Measurements from ENCODE around the gene CTNND2. TPM values are rescaled to one million over a fixed set of nuclear protein-coding genes. Genes with fewer than 3 reads are reported as not detected.

CTNND2 gene
- total RNA-seq, 1 experiment from 2014 or later = 7.0 TPM

DNA sequence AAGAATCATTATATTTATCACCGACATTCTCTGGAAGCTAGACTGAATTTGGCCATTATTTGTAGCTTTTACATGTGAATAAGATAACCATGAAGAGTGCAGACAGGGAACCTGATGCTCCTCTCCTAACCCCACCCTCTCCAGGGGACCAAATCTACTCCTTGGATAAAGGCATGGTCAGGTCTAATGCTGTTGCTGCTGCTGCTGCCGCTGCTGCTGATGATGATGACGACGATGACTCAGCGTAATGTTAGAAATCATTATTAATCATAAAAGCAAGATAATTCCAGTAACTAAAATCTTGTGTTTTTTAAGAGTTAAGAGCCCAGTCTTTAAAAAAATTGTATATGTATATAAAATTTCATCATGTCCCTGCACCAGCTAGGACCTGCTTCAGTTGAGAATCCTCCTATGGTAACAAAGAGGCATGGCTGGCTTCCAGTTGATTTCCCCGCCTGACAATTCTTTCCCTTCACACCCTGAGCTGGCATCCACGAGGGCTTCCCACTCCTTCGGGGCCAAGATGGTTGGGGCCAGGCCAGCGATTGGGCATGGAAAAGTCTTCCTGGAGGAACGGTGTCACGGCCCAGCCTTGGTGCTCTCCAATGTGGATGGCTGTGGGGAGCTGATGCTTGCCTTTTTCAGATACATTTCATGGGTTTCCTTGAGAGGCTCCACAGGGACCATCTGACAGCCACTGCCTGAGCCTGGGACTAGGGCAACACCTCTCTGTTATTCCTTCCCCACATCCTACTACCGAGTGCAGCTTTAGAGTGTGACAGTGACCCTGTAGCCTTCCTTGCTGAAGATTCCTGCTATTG lies 400.0 kb downstream of the CTNND2 start:
- Histone ChIP-seq H3K18ac (ENCODE audit: insufficient read length, low read depth, low read length) (no peak overlapping the region), H3K14ac (ENCODE audit: insufficient read depth, low read length) (no peak overlapping the region), H4K20me1 (ENCODE audit: control insufficient read depth, insufficient read depth, insufficient read length) (no peaks in the 10 kb centered on the region), H3K27me3 (ENCODE audit: insufficient read depth, low read length) (no peaks in the 10 kb centered on the region), H3K4me1 (ENCODE audit: insufficient read depth, low read length) (no peaks in the 10 kb centered on the region), H3K79me2 (ENCODE audit: insufficient read depth, low read length) (no peaks in the 10 kb centered on the region), H2BK12ac (ENCODE audit: insufficient read length, low read depth, low read length) (no peak overlapping the region), H4K5ac (ENCODE audit: insufficient read length, low read depth, low read length) (no peak overlapping the region), H2AK5ac (ENCODE audit: insufficient read length, low read length) (no peak overlapping the region), H3K27ac (ENCODE audit: insufficient read length, low read depth, low read length) (no peak overlapping the region), H3K23ac (ENCODE audit: insufficient read length, low read depth, low read length) (no peak overlapping the region), H2AFZ (ENCODE audit: low read length) (no peak overlapping the region), H3K4ac (ENCODE audit: low read depth, low read length) (no peak overlapping the region), H2BK5ac (ENCODE audit: insufficient read length, low read length) (no peak overlapping the region), H3K4me2 (ENCODE audit: insufficient read depth, insufficient read length, low read length) (no peak overlapping the region), H2BK20ac (ENCODE audit: low read depth, low read length, poor library complexity, severe bottlenecking) (no peak overlapping the region), H2BK120ac (ENCODE audit: low read depth, low read length, poor library complexity, severe bottlenecking) (peak overlapping the region; percentile 57), H3K9me3 (ENCODE audit: control insufficient read depth, low read depth, low read length) (no peaks in the 10 kb centered on the region), H4K8ac (replicated peaks; ENCODE audit: insufficient read length, low read depth, low read length) (no peak overlapping the region), H2BK15ac (ENCODE audit: low read depth, low read length) (no peak overlapping the region), H3K56ac (ENCODE audit: insufficient read length, low read depth, low read length) (no peak overlapping the region), H3T11ph (ENCODE audit: low read length) (no peak overlapping the region), H4K91ac (ENCODE audit: insufficient read length, low read depth, low read length) (no peak overlapping the region), H3K23me2 (ENCODE audit: insufficient read length, low read depth, low read length, poor library complexity, severe bottlenecking) (no peaks in the 10 kb centered on the region), H3K79me1 (ENCODE audit: insufficient read depth, low read depth, low read length, poor library complexity, severe bottlenecking) (no peaks in the 10 kb centered on the region), H3K9ac (ENCODE audit: extremely low read depth, insufficient read length, low read length) (no peak overlapping the region)
- peak overlapping the region in 1 of 3 experiments; percentile 79; a peak in 2 of 7 replicates for H3K27ac Mint-ChIP-seq
- no peaks in the 10 kb centered on the region for H3K27me3 Mint-ChIP-seq (ENCODE audit: low read depth)
- peaks cover 13 to 25% of the 10 kb centered on the region in 2 experiments for H3K4me1 Mint-ChIP-seq
- no peak overlapping the region for H3K4me3 Mint-ChIP-seq
- WGBS (ENCODE audit: extremely low coverage, insufficient read length, low lambda C conversion rate) = no CpG with 5 or more reads among the region's 12 CpGs
- H3K36me3 Mint-ChIP-seq (ENCODE audit: insufficient read depth in 1 of 3, low read depth in 3 of 3) = no peaks in the 10 kb centered on the region; a peak in 1 of 7 replicates
- H3K9me3 Mint-ChIP-seq = no peaks in the 10 kb centered on the region
- no peak for DNase-seq
- no peak for TF ChIP-seq CTCF (conservative IDR thresholded peaks at IDR 0.05)
